ENCODE measurements around the gene HOXA6. TPM values are rescaled to one million over a fixed set of nuclear protein-coding genes. Genes with fewer than 3 reads are reported as not detected.

The HOXA6 gene
- polyA plus RNA-seq, 1 experiment: 0.77 TPM

DNA sequence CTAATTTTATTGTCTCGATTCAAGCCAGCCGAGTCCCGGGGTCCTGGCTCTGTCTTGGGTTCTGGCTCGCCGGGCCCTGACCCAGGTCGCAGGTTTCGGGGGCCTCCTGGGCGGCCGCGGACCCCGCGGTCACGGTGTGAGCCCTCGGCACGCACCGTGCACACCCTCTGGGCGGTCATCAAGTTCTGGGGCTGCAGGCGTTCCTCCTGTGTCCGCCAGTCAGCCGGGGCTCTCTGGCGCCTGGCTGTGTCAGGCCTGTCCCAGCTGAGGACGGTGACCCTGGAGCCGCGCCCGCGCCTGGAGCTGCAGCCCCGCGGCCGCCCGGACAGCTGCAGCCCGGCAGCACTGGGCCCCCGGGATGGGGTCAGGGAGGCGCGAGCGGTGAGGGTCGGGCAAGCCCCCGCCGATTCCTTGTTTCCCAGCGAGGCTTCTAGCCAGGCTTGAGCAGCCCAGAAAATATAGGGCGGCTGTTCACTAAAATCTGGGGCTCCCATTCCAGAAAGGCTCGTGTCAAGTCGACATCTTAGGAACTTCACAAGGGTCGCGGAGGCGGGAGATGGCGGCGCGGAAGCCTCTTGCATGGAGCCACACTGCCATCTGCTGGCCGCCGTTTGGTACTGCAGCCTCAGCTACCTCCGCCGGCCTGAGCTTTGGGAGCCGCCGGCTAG, 13.1 kb upstream of the HOXA6 start:
- POLR2A ChIA-PET: interaction anchor here (0.6 kb wide), 2 partner anchors 32 to 35 kb away, joined by 3 to 12 read pairs; no protein-coding TSS in a partner anchor
- Histone ChIP-seq H3K36me3 (ENCODE audit: control insufficient read depth, insufficient read depth, low read length) (peaks cover 14% of the 10 kb centered on the region), H3K27me3 (ENCODE audit: control insufficient read depth, insufficient read depth, low read length) (no peaks in the 10 kb centered on the region), H3K4me3 (ENCODE audit: low read depth, low read length) (peak overlapping the region; percentile 72)
- DNase-seq (ENCODE audit: low read depth): no peak
- TF ChIP-seq, protein P1, sequence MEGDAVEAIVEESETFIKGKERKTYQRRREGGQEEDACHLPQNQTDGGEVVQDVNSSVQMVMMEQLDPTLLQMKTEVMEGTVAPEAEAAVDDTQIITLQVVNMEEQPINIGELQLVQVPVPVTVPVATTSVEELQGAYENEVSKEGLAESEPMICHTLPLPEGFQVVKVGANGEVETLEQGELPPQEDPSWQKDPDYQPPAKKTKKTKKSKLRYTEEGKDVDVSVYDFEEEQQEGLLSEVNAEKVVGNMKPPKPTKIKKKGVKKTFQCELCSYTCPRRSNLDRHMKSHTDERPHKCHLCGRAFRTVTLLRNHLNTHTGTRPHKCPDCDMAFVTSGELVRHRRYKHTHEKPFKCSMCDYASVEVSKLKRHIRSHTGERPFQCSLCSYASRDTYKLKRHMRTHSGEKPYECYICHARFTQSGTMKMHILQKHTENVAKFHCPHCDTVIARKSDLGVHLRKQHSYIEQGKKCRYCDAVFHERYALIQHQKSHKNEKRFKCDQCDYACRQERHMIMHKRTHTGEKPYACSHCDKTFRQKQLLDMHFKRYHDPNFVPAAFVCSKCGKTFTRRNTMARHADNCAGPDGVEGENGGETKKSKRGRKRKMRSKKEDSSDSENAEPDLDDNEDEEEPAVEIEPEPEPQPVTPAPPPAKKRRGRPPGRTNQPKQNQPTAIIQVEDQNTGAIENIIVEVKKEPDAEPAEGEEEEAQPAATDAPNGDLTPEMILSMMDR (IDR thresholded peaks at IDR 0.05; ENCODE audit: insufficient read depth, low read depth, low read length): peak; percentile 98
- CTCF ChIA-PET: interaction anchor here (0.6 to 4.0 kb wide), 32 partner anchors 10 to 1268 kb away, joined by 3 to 74 read pairs (median 4); partner anchors contain the start of genes HOXA10, HOXA3 and HOXA5

DNA sequence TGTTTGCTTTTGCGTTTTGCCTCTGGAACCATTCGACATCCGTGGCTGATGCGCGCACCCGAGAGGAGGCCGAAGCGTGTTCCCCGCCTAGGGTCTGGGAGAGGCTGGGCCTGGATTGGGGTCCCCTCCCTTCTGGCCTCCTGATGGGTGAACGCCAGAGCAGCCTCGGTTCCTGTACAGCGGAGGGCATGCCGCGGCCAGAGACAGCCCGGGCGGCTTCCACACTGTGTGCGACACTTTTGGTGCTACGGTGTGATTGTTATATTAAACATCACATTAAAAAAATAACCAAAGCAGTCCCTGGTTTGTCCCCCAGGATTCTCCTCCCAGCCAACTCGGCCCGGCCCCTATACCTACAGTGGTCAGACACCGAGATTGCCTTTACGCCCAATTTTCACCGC, 12.6 kb upstream of the HOXA6 start:
- no peak for DNase-seq (ENCODE audit: low read depth)
- Histone ChIP-seq H3K36me3 (ENCODE audit: control insufficient read depth, insufficient read depth, low read length) (peaks cover 14% of the 10 kb centered on the region), H3K27me3 (ENCODE audit: control insufficient read depth, insufficient read depth, low read length) (no peaks in the 10 kb centered on the region), H3K4me3 (ENCODE audit: low read depth, low read length) (no peak overlapping the region)
- POLR2A ChIA-PET: no interaction called here
- CTCF ChIA-PET: interaction anchor here (0.6 to 4.0 kb wide), 23 partner anchors 9 to 1267 kb away, joined by 3 to 74 read pairs (median 5); partner anchors contain the start of genes HOXA10, HOXA3 and HOXA5
- TF ChIP-seq, protein P1 (IDR thresholded peaks at IDR 0.05; ENCODE audit: insufficient read depth, low read depth, low read length): no peak

DNA sequence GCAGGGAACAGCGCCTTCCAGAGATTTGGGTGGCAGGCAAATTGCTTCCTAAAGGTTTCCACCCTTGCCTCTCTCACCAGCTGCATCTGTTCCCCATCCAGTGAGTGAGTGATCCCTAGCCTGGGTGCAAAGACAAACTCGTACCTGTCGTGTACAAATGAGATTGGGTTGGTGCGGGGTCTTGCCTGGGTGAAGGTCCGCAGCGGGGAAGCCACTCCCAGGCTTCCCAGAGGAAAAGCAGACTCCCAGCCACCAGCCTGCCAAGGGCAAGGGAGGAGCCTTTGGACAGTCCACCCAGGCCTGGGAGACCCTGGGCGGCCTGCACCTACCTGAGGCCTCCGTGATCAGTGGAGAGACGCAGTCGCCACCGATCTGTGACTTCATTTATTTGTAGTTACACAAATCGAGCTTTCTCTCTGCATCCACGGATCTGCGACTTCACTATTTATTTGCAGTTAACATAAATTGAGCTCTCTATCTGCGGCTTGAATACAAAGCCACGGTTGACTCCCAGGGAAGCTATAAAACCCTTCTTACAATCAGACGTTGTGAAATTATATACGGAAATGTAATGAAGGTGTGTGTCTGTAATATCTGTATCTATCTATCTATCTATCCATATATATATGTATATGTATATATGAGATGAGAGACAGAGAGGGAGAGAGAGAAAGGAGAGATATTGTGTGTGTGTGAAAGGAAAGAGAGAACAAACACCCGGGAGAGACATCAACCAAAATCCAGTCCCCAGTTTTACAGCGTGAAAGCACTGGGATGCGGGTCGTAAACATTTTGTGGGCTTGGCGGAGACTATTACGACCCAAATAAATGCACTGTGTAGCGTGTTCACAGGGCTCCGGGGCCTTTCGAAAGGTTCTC, 11.9 kb upstream of the HOXA6 start:
- ChIA-PET CTCF (interaction anchor here (0.9 to 1.5 kb wide), 6 partner anchors 8 to 478 kb away, joined by 3 to 7 read pairs (median 4); no protein-coding TSS in a partner anchor), POLR2A (no interaction called here)
- Histone ChIP-seq H3K27me3 (ENCODE audit: control insufficient read depth, insufficient read depth, low read length) (no peaks in the 10 kb centered on the region), H3K36me3 (ENCODE audit: control insufficient read depth, insufficient read depth, low read length) (peaks cover 12% of the 10 kb centered on the region), H3K4me3 (ENCODE audit: low read depth, low read length) (no peak overlapping the region)
- TF ChIP-seq, protein P1 (IDR thresholded peaks at IDR 0.05; ENCODE audit: insufficient read depth, low read depth, low read length): no peak
- DNase-seq (ENCODE audit: low read depth): no peak

DNA sequence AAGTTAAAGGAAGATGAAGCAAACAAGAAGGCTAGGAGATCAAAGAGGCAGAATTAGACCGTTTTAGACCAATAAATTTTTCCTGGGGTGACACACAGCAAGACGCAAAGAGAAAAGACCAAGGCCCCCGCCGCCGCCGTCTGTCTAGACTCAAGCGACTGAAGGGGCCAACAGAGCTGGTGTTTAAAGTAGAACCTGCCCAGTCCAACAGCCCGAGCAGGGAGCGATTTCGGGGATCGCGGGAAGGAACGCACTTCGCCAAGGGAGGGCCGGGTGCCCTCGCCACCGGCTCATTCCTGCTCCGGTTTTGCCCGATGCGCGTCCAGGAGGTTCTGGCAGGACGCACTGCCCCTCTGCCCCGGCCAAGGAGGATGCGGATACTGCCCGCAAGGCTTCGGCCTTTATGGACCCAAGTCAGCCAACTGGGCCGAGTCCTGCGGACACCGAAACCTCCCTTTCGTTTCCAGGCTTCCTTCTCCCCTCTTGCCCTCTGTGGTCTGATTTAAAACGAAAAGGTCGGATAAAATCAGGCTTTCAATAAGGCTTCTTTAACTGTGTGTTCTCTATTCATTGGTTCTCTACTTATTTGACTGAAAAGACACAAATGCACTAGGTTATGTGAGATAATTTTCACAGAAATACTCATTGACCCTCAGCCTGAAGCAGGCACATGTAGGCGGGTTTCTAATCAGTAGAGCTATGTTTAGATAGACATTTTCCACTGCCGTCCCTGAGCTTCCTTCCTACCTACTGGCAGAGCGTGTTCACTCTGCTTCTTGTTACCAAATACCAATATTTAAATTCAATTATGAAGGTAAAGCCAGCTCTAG, 11.1 kb upstream of the HOXA6 start:
- CTCF ChIA-PET: interaction anchor here (0.9 to 1.5 kb wide), 6 partner anchors 8 to 477 kb away, joined by 3 to 7 read pairs (median 4); no protein-coding TSS in a partner anchor
- POLR2A ChIA-PET: no interaction called here
- Histone ChIP-seq H3K27me3 (ENCODE audit: control insufficient read depth, insufficient read depth, low read length) (no peaks in the 10 kb centered on the region), H3K4me3 (ENCODE audit: low read depth, low read length) (no peak overlapping the region), H3K36me3 (ENCODE audit: control insufficient read depth, insufficient read depth, low read length) (peaks cover 7% of the 10 kb centered on the region)
- DNase-seq (ENCODE audit: low read depth): no peak
- TF ChIP-seq, protein P1 (IDR thresholded peaks at IDR 0.05; ENCODE audit: insufficient read depth, low read depth, low read length): no peak

Measured in BJ (cell line).